Endothelial cell of umbilical vein (primary cell): ENCODE measurements around the gene ARHGAP10. TPM values are rescaled to one million over a fixed set of nuclear protein-coding genes. Genes with fewer than 3 reads are reported as not detected.

Experiments used
- BruUV-seq: library from RNA; stranded (reverse); fragments of 400-500 nt; replicated peaks from 2 replicates; lab custom pipeline; 2021; lab: Mats Ljungman, UMichigan
- CTCF ChIA-PET: fragments of 300-600, 350-600 bp; sonication (Branson Sonifier 250); formaldehyde crosslinking; loops from one replicate; lab custom pipeline; 2021; ENCODE audit warnings: antibody characterized with exemption, inconsistent platforms; lab: Charles Lee
- POLR2A ChIA-PET: fragments of 300-600, 350-600 bp; sonication (Branson Sonifier 250); formaldehyde crosslinking; loops from one replicate; lab custom pipeline; 2021; ENCODE audit warnings: antibody characterized with exemption, inconsistent platforms; lab: Charles Lee
- DNase-seq: peaks from one replicate; pipeline ENCODE4 v3.0.0-alpha.2; 2011; ENCODE audit warnings: low read depth, low spot score
- FAIRE-seq: peaks from 2 replicates; lab custom pipeline; 2011; peaks lifted over from hg19 to GRCh38; lab: Jason Lieb, UNC
- H2AFZ ChIP-seq: 2 replicates; pipeline ENCODE4 v1.6.0; 2012; ENCODE audit warnings: low read depth, low read length, control low read depth, inconsistent platforms
- H3K27ac ChIP-seq: 2 replicates; pipeline ENCODE4 v1.5.1; 2011; ENCODE audit warnings: low read depth, mild to moderate bottlenecking, control low read depth, low read length, moderate library complexity; ENCODE audit not compliant: insufficient read depth
- H3K27me3 ChIP-seq, 2 experiments: 2 replicates each; pipeline versions ENCODE4 v1.6.0 to v1.6.1; 2011; ENCODE audit warnings: low read length in 2 of 2, mixed read lengths in 1 of 2; ENCODE audit not compliant: control insufficient read depth in 2 of 2, insufficient read depth in 2 of 2
- H3K36me3 ChIP-seq, 2 experiments: 2 replicates in 1 of 2; 3 replicates in 1 of 2; pipeline ENCODE4 v1.5.1; 2011; ENCODE audit warnings: low read length in 2 of 2, mild to moderate bottlenecking in 1 of 2, moderate library complexity in 1 of 2; ENCODE audit not compliant: control insufficient read depth in 2 of 2, insufficient read depth in 2 of 2; ENCODE audit errors: extremely low read depth in 1 of 2
- H3K4me1 ChIP-seq: 3 replicates; pipeline ENCODE4 v1.5.1; 2011; ENCODE audit warnings: mild to moderate bottlenecking, low read length; ENCODE audit not compliant: control insufficient read depth, insufficient read depth; ENCODE audit errors: extremely low read depth
- H3K4me2 ChIP-seq: 2 replicates; pipeline ENCODE4 v1.6.1; 2011; ENCODE audit warnings: low read length, control low read depth, mixed read lengths; ENCODE audit not compliant: insufficient read depth
- H3K4me3 ChIP-seq, 3 experiments: fragments of 200-600 bp in 1 of 3; sonication (generic), shearing (Covaris generic) in 1 of 3; replicated peaks in 1 of 3; 2 replicates each; pipeline ENCODE4 v1.5.1; 2011 to 2016; ENCODE audit warnings: control low read depth in 3 of 3, low read length in 3 of 3, mild to moderate bottlenecking in 2 of 3, inconsistent platforms in 1 of 3, low read depth in 1 of 3, moderate library complexity in 1 of 3; ENCODE audit not compliant: insufficient read depth in 1 of 3
- H3K79me2 ChIP-seq: 2 replicates; pipeline ENCODE4 v1.6.0; 2012; ENCODE audit warnings: low read length, inconsistent platforms; ENCODE audit not compliant: control insufficient read depth, insufficient read depth
- H3K9ac ChIP-seq: replicated peaks from 2 replicates; pipeline ENCODE3; 2011; ENCODE audit warnings: low read length, control low read depth; ENCODE audit not compliant: insufficient read depth; ENCODE audit errors: extremely low read depth
- H3K9me1 ChIP-seq: replicated peaks from 3 replicates; pipeline ENCODE4 v1.6.0; 2011; ENCODE audit warnings: mild to moderate bottlenecking, low read length; ENCODE audit not compliant: control insufficient read depth, insufficient read depth; ENCODE audit errors: extremely low read depth
- H3K9me3 ChIP-seq: replicated peaks from 2 replicates; pipeline ENCODE4 v1.5.1; 2012; ENCODE audit warnings: low read length, inconsistent platforms; ENCODE audit not compliant: control insufficient read depth, insufficient read depth
- H4K20me1 ChIP-seq: replicated peaks from 2 replicates; pipeline ENCODE3; 2011; ENCODE audit warnings: mild to moderate bottlenecking, low read length; ENCODE audit not compliant: control insufficient read depth, insufficient read depth; ENCODE audit errors: extremely low read depth
- EZH2 ChIP-seq: IDR thresholded peaks from 2 replicates; pipeline ENCODE4 v1.6.1; 2012; ENCODE audit warnings: borderline replicate concordance, low read depth, mild to moderate bottlenecking, moderate library complexity, low read length, inconsistent platforms; ENCODE audit not compliant: severe bottlenecking
- FOS ChIP-seq: IDR thresholded peaks from 2 replicates; pipeline ENCODE4 v1.6.1; 2011; ENCODE audit warnings: mild to moderate bottlenecking, low read length, moderate library complexity, borderline replicate concordance; ENCODE audit not compliant: insufficient read depth
- GATA2 ChIP-seq: IDR thresholded peaks from 2 replicates; pipeline ENCODE4 v1.7.0; 2011; ENCODE audit warnings: low read depth, mild to moderate bottlenecking, moderate library complexity, mixed read lengths, low read length; ENCODE audit not compliant: insufficient read length, insufficient read depth
- JUN ChIP-seq: IDR thresholded peaks from 2 replicates; pipeline ENCODE4 v1.6.1; 2011; ENCODE audit warnings: borderline replicate concordance, low read depth; ENCODE audit not compliant: insufficient read length, insufficient read depth
- MYC ChIP-seq: IDR thresholded peaks from one replicate; pipeline ENCODE4 v1.6.1; 2011; ENCODE audit warnings: mild to moderate bottlenecking, low read depth, low read length
- POLR2A ChIP-seq: IDR thresholded peaks from 2 replicates; pipeline ENCODE4 v1.6.1; 2012; ENCODE audit warnings: low read depth, mild to moderate bottlenecking, control low read depth, low read length
- POLR2AphosphoS5 ChIP-seq: IDR thresholded peaks from 2 replicates; pipeline ENCODE4 v1.6.1; 2012; ENCODE audit warnings: low read depth, mild to moderate bottlenecking, control low read depth, low read length, moderate library complexity; ENCODE audit not compliant: insufficient read depth
- dilution Hi-C: fragments of 300-500 bp; cut with MboI; formaldehyde crosslinking; loops from one replicate; pipeline ENCODE4 v1.15.0; 2019; ENCODE audit warnings: low sequenced_read_pairs; ENCODE audit not compliant: extremely low pct_ligation_motif_present
- intact Hi-C: fragments of 100-400 bp; cut with micrococcal nuclease; formaldehyde crosslinking; loops from one replicate; pipeline ENCODE4 v1.10.0; 2022
- polyA plus RNA-seq, 4 experiments: library from polyadenylated mRNA; depleted of rRNA in 3 of 4; stranded (reverse) in 3 of 4; unstranded in 1 of 4; fragments of >200 nt; gene quantifications; 2 replicates each; pipeline versions ENCODE4 v1.2.1 to v1.2.3, GENCODE V29; 2011 to 2012; ENCODE audit warnings: missing spikeins in 1 of 4
- total RNA-seq: library from RNA; stranded (reverse); gene quantifications from 2 replicates; pipeline ENCODE4 v1.2.3, GENCODE V29; 2021
- TF ChIP-seq, protein P1 (sequence below), 2 donors: IDR thresholded peaks; 1 replicate in 1 of 2; 2 replicates in 1 of 2; pipeline ENCODE4 v1.5.1; 2011; ENCODE audit warnings: low read length in 2 of 2, mild to moderate bottlenecking in 2 of 2, moderate library complexity in 2 of 2, control low read depth in 1 of 2, inconsistent platforms in 1 of 2, low read depth in 1 of 2; ENCODE audit not compliant: insufficient read depth in 1 of 2; ENCODE audit errors: extremely low read depth in 1 of 2
- TF ChIP-seq, protein P2 (sequence below): IDR thresholded peaks from 2 replicates; pipeline ENCODE4 v1.6.1; 2011; ENCODE audit not compliant: insufficient read depth, insufficient read length

The ARHGAP10 gene
- total and polyA plus RNA-seq, 2 donors (not counting 3 experiments of a cell fraction or from before 2014, with no cell fraction given): 20.4 to 36.7 TPM

DNA sequence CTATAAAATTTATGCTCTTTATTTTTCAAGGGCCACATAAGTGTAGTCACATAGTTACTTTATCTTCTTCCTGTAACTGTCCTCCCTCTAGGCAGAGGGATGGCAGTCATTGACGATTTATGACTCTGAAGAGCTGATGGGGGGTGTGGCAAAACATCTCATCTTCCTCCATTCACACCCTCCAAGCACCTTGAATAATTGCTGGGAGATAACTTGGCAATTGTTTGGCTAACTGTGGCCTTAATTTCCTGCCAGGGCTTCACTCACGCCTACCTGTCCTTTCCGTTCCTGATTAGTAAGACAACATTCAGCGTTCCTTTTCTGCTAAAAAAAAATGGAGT lies 329.2 kb downstream of the ARHGAP10 start:
- H3K27me3 ChIP-seq: no peaks in the 10 kb centered on the region
- no peak overlapping the region for H3K9ac ChIP-seq
- no TSS peak for BruUV-seq
- DNase-seq: no peak
- H3K36me3 ChIP-seq: peaks cover 2 to 3% of the 10 kb centered on the region in 2 experiments
- TF ChIP-seq EZH2: no peak
- TF ChIP-seq FOS: no peak
- TF ChIP-seq, protein P1, sequence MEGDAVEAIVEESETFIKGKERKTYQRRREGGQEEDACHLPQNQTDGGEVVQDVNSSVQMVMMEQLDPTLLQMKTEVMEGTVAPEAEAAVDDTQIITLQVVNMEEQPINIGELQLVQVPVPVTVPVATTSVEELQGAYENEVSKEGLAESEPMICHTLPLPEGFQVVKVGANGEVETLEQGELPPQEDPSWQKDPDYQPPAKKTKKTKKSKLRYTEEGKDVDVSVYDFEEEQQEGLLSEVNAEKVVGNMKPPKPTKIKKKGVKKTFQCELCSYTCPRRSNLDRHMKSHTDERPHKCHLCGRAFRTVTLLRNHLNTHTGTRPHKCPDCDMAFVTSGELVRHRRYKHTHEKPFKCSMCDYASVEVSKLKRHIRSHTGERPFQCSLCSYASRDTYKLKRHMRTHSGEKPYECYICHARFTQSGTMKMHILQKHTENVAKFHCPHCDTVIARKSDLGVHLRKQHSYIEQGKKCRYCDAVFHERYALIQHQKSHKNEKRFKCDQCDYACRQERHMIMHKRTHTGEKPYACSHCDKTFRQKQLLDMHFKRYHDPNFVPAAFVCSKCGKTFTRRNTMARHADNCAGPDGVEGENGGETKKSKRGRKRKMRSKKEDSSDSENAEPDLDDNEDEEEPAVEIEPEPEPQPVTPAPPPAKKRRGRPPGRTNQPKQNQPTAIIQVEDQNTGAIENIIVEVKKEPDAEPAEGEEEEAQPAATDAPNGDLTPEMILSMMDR (IDR thresholded peaks at IDR 0.05; ENCODE audit: extremely low read depth in 1 of 2, insufficient read depth in 1 of 2, low read depth in 1 of 2, low read length in 2 of 2): no peak
- no peak for TF ChIP-seq POLR2AphosphoS5
- TF ChIP-seq POLR2A: no peak
- no peak for TF ChIP-seq MYC
- TF ChIP-seq, protein P2, sequence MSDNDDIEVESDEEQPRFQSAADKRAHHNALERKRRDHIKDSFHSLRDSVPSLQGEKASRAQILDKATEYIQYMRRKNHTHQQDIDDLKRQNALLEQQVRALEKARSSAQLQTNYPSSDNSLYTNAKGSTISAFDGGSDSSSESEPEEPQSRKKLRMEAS: no peak
- TF ChIP-seq JUN: no peak
- TF ChIP-seq GATA2: no peak
- FAIRE-seq: no peak
- no peak overlapping the region for H2AFZ ChIP-seq
- POLR2A ChIA-PET: no interaction called here
- no peak overlapping the region for H3K4me2 ChIP-seq
- CTCF ChIA-PET: interaction anchor here (1.3 kb wide), 1 partner anchor 194 kb away, joined by 4 read pairs; no protein-coding TSS in a partner anchor
- no peak overlapping the region for H3K27ac ChIP-seq
- no peaks in the 10 kb centered on the region for H3K9me1 ChIP-seq
- H4K20me1 ChIP-seq: no peaks in the 10 kb centered on the region
- dilution Hi-C loops (no loop called here), intact Hi-C loops (no loop called here)
- no peaks in the 10 kb centered on the region for H3K9me3 ChIP-seq
- no peak overlapping the region for H3K4me3 ChIP-seq
- H3K79me2 ChIP-seq: no peaks in the 10 kb centered on the region
- H3K4me1 ChIP-seq: no peaks in the 10 kb centered on the region
